ENCODE measurements around the gene HARBI1. TPM values are rescaled to one million over a fixed set of nuclear protein-coding genes. Genes with fewer than 3 reads are reported as not detected.
A peak's percentile ranks its signal among the peaks of the same experiment; 100 is the strongest.

The HARBI1 gene, protein sequence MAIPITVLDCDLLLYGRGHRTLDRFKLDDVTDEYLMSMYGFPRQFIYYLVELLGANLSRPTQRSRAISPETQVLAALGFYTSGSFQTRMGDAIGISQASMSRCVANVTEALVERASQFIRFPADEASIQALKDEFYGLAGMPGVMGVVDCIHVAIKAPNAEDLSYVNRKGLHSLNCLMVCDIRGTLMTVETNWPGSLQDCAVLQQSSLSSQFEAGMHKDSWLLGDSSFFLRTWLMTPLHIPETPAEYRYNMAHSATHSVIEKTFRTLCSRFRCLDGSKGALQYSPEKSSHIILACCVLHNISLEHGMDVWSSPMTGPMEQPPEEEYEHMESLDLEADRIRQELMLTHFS
- 2.3 TPM for polyA plus RNA-seq (ENCODE audit: insufficient read length)

DNA sequence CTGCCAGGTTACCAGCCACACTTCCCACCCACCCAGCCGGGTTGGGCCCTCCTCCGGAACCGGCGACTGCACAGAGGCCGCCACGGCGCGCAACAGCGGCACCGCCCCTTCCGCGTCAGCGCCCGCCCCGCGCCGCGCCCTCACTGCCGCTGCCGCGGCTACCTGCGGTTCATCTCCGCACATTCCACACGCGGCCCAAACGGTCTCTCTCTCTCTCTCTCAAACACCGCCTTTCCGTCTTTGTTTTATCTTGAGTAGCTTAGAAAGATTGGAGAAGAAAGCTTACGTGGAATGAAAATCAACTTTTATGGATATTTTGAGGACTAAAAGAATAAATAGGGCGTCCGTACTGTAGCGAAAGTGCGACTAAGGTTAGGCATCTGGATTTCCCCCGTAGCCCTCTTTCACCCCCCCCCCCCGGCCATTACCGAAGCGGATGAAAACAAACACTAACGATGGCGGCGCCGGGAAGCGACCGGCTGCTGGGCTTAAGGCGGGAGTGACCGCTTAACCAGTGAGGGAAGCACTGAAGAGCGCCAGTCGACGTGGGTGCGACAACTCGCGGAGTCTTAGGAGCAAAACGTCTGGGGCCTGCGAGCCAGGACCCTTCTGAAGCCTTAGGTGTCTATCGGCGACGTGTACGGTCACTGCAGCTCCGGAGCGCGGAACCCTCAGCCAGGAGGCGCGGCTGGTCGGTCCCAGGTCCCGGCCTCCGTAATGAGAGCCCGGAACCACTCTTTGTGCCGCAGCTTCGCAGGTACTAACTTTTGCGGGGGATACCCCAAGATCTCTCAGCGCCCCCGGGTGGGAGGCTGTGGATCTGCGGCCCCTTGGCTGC, at the start of gene HARBI1, which contains the start of gene ATG13:
Gene HARBI1, minus strand, starts transcription at position 94 of the 838 bp plus-strand sequence. CDS start 990 bp downstream, outside the sequence.
Gene ATG13, plus strand, starts transcription at position 420 of the 838 bp plus-strand sequence. CDS start 26,739 bp downstream, outside the sequence.
- peak; percentile 71 for DNase-seq (ENCODE audit: low read depth)

DNA sequence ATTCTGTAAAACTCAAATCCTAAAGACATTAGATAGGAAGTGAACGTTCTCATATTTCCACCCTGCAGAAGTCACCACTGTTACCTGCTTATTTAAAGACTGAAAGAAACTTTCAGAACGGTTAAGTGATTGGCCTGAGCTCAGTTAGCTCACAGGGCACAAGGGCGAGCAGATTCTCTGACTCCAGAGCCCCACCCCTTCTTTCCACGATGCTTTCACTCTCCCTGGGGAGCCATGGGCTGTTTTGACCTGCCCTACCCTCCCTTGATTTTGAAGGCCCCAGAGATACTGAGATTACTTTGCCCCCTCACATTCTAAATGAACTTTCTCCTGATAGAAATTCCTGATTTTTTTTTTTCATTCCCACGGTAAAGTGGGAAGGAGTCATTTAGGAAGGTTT, 49.5 kb upstream of the HARBI1 start:
- no peak for DNase-seq (ENCODE audit: low read depth)

DNA sequence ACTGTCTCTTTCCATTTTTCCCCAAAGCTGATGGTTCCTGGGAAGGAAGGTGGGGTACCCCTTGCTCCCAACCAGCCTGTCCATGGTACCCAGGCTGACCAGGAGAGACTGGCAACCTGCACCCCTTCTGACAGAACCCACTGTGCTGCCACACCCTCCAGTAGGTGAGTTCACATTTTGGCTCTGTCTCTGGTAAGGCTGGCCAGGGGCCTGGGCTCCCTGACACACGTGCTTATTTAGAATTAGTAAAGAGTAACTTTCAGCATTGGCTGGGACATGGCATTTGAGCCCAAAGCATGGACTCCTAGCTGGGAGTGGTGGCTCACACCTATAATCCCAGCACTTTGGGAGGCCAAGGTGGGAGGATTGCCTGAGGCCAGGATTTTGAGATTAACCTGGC, 48.3 kb upstream of the HARBI1 start:
- DNase-seq (ENCODE audit: low read depth) = no peak

DNA sequence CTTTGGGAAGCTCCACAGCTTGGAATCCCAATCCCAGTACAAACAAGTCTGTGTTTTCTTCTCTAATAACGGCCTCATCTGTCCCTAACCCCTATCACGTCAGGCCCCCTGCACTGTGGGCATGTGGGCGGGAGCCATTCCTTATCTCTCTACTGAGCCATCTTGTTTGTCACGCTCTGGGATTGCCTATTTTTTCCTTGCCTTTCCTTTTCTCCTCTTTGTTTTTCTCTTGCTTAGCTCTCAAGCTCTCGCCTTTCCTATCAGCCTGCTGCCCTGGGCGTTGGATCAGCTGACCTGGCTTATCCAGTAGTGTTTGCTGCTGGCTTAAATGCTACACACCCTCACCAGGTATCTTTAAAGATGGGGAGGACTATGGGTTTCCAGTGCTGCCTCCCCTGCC, 47.6 kb upstream of the HARBI1 start:
- DNase-seq (ENCODE audit: low read depth) = no peak

DNA sequence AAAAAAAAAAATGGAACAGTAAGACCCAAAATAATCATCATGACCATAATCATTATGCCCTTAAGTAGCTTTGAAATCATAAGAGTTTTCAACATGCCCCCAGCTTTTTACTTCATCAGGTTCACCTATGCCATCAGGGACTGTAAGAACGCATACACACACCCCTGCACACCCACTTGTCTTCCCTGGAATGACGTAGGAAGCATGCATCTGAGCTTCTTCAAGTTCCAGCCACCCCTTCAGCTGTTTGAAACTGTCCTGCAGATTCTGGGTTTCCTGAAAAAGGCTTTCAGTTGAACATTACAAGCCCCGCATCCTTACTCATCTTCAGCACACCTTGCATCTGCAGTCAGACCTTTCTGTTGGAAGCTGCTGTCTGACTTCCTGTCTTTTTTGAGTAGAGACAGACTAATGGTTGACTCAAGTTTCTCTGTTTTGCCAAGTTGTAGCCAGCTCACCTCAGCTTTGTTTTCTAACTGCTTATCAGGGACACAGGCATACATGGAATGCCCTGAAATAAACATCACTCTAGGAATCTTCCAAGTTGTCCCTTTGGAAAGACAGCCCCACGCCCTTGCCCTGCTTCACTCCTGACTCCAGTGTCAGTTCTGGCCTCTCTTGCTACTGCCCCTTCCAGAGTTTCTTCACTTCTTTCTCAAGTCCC, 46.4 kb upstream of the HARBI1 start:
- no peak for DNase-seq (ENCODE audit: low read depth)

DNA sequence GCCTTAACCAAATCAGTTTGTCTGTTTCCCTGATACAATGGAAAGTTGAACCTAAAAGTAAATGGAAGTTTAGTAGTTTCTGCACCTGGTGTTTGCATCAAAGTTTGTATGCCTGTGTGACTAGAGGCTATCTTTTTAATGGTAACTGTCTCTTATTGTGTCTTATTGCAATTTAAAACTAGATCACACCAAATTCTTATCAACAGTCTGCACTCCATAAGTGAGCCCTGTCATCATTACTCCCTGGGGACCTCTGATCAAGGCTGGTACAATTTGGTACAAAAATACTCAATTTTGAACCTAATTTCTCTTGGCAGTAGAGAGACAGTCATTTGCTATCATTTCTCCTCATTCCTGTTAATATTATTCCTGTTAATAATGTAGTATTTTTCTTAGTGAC, 45.3 kb upstream of the HARBI1 start:
- no peak for DNase-seq (ENCODE audit: low read depth)

DNA sequence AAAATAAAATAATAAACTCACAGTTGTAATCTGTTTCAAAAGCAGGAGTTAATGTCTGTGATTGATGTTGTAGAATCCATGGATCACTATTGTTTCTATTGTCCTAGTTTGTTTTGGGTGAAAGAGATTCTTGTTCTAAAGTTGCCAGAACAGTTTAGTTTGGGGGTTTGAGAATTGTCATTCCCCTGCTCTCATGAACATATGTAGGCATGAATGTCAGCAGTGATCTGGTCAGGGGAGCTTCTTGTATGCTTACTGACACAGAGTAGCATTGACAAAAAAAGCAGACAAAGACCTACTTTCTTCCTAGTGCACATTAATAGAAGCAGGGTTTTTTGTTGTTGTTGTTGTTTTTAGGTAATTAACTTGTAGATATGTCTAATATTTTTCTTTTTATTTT, 44.8 kb upstream of the HARBI1 start:
- no peak for DNase-seq (ENCODE audit: low read depth)

DNA sequence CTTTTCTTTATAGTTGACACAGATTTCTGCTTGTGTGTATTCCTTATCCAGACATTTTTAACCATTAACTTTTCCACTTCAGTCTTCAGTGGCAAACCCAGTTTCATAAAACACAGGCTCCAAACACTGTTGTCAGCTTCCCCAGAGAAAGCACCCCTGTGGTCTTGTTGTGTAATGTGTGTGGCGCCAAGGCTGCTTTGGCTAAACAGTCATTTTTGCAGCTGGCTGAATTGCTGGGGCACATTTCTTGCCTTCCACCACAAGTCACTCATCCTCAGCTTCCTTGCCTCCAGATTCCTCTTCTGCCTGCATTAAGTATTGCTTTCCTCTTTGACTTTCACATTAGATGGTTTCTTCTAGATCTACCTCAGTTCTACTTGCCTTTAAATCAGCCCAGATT, 42.9 kb upstream of the HARBI1 start:
- DNase-seq (ENCODE audit: low read depth) = no peak

DNA sequence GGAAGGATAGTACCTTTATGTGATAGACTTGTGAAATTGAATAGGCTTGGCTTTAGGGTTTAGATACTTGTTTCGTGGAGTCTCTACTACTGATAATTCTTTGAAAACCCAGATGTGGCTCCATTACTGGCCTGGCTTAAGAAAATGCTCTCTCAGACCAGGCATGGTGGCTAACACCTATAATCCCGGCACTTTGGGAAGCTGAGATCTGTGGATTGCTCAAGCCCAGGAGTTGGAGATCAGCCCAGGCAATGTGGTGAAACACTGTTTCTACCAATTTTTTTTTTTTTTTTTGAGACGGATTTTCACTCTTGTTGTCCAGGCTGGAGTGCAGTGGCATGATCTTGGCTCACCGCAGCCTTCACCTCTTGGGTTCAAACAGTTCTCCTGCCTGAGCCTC, 41.2 kb upstream of the HARBI1 start:
- DNase-seq (ENCODE audit: low read depth) = no peak

DNA sequence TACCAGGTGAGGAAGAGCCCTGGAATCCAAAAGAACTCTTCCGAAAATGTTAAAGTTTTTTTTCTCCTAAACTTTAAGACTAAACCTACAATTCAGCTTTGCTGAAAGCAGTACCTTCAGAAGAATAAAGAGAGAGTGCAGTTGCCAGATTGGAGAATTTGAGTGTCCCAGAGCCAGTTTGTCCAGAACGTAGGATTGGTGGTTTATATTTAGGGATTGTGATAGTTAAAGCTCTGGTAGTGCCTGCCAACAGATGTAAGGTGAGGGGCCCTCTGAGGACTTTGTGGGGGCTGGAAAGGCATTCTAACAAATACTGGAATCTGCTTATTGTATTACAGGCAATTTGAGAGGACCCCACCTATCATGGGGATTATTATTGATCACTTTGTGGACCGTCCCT, 40.2 kb upstream of the HARBI1 start:
- DNase-seq (ENCODE audit: low read depth) = no peak

DNA sequence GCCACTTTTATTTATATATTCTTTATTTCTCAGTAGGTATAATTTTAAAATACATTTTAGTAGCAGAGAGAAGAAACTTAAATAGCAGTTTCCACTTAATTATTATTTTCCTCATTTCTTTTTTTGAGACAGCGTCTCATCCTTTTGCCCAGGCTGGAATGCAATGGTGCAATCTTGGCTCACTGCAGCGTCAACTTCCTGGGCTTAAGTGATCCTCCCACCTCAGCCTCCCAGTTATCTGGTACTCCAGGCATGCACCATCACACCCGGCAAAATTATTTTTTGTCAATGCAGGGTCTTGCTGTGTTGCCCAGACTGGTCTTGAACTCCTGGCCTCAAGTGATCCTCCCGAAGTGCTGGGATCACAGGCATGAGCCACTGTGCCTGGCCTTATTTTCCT, 38.6 kb upstream of the HARBI1 start:
- no peak for DNase-seq (ENCODE audit: low read depth)

DNA sequence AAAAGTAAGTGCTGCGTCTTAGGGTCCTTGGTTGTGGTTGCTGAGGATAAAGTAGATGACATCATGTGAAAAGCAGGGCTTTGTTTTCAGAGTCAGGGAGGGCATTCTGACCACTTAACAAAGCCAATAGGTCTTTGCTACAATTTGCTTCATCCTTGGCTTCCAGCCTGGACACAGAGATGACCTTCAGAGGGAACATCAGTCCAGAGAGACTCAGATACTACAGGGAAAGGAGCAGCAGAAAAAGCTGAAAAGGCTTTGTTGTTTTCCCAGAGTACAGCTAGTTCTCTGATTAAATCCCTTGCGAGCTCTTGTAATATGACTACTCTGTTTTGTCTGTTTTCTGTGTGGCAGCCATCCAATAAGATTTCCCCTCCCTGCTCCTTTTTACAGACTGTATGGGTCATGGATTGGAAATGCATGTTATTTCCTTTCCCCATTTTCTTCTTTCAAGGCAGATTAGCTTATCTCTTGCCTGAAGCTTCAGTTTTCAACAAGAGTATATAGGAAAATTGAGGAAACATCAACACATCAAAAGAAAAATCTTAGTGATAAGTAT, 32.2 kb upstream of the HARBI1 start:
- peak; percentile 41 for DNase-seq (ENCODE audit: low read depth)

DNA sequence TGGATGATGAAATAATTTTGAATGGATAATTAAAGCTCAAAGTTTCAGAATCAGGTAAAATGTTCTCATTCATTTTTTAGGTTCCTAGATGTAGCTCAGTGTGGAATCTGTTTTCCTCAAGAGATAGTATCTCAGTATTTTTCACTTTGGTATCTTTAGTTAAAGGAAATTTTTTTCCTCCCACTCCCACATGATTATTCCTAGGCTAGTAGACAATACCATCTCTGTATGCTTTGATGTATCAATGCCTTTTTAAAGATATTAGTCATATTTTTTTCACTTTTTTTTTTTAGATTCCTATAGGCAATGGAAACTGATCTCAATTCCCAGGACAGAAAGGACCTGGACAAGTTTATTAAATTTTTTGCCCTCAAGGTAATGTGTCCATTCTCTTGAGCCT, 27.0 kb upstream of the HARBI1 start:
- DNase-seq (ENCODE audit: low read depth) = no peak

DNA sequence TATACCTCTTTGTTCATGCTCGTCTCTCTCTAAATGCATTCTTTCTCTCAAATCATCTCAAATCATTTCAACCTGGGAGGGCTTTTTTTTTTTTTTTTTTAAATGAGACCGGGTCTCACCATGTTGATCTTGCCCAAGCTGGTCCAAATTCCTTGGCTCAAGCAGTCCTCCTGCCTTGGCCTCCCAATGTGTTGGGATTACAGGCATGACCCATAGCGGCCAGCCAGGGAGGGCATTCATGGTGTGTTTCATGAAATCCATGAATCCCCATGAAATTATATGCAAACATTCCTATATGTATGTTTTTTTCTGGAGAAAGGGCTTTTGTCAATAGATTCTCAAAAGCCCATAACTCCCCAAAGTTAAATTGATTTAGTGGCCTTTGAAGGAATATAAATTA, 26.5 kb upstream of the HARBI1 start:
- DNase-seq (ENCODE audit: low read depth) = no peak

DNA sequence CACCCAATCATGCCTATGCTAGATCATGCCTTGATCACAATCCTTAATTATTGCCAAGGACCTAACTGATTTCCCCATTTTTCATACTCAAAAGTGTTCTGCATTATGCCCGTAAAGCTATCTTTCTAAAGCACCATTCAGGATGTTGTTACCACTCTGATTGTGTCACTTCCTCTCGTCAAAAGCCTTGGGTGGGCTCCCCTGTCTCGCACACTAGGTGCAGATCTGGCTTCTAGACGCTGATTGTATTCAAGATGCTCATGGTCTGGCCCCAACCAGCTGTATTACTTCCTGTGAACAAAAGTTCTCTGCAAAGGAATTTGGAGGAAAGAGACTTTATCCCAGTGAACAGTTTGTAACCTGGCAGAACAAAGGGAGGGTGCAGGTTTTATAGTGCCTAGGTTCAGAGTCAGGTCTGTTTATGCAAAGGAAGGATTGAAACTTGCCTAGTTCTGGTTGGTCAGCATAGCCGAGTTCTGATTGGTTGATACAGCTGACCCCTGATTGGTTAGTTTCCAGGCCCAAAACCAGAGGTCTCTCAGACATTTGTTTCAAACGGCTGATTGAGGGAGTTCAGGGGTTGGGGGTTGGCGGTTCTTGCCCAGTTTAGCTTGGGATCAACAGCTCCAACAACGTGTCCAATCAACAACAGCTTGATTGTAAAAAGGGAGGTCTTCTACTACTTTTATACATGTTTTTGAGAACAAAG, 25.8 kb upstream of the HARBI1 start:
- no peak for DNase-seq (ENCODE audit: low read depth)

DNA sequence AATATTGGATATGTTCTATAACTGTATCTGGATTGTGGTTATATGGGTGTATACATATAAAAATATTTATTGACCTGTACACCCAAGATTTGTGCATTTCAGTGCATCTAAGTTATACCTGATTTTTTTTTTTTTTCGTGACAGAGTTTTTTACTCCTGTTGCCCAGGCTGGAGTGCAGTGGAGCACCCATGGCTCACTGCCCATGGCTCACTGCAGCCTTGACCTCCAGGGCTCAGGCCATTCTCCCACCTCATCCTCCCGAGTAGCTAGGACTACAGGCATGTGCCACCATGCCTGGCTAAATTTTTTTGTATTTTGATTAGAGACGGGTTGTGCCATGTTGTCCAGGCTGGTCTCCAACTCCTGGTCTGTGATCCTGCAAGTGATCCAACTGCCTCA, 24.6 kb upstream of the HARBI1 start:
- DNase-seq (ENCODE audit: low read depth) = no peak

DNA sequence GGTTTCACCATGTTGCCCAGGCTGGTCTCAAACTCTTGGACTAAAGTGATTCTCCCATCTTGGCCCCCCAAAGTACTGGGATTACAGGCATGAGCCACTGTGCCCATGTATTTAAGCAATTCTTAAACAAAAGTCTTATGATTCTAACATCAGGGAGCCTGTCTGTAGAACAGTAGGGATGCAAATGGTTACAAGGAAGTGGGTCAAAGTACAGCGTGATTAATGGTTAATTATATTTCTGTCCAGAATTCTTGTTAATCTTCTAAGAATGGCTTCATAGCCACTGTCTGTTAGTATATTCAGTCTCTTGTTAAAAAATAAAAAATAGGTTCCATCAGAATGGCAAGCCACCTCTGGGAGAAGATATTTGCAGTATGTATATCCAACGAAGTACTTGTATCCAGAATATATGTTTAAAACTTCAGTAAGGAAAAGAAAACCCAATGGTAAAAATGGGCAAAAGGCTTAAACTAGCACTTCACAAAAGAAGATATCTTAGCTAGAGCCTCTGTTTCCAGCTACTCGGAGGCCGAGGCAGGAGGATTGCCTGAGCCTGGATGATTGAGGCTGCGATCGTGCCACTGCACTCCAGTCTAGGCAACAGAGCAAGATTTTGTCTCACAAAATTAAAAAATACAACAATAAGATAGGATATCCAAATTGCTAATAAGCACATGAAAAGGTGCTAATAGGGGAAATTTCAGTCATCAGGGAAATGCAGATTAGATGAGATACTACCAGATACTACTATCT, 23.2 kb upstream of the HARBI1 start:
- DNase-seq (ENCODE audit: low read depth) = no peak

DNA sequence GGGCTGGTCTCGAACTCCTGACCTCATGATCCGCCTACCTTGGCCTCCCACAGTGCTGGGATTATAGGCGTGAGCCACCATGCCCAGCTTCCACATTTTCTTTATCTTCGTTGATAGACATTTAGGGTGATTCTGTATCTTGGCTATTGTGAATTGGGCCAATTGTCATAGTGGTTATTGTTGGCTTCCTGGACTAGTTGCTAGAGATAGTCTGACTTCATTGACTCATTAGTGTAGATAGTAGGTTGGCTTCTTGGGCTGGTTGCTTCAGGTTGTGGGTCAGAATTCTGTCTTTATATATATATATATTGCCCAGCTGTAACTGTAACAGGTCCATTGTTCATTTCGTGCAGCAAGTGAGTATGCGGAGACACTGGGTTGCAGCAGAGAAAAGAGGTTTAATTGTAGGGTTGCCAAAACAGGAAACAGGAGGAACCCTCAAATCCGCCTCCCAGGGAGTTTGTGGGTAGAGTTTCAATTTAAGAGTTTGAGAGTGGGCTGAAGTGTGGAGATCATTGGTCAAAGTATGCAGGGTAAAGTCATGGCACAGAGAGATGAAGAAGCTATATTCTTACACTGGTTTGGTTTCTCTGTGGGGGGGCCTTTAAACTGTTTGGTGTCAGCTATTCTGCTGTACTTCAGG, 22.3 kb upstream of the HARBI1 start:
- no peak for DNase-seq (ENCODE audit: low read depth)

DNA sequence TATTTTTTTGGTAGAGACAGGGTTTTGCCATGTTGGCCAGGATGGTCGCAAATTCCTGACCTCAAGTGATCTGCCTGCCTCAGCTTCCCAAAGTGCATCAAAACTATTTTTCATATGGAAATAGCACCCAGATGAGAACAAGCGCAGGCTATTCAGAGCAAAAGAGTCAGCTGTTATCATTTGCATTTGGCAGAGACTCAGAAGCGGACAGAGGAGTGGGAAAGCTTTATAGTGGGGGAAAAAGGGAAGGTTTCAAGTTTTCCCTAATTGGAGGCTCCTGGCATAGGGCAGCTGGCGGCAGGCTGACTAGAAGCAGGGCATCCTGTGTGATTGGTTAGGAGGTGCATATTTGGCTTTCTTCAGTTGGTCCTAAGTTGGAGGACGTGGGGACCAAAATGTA, 20.5 kb upstream of the HARBI1 start:
- no peak for DNase-seq (ENCODE audit: low read depth)

DNA sequence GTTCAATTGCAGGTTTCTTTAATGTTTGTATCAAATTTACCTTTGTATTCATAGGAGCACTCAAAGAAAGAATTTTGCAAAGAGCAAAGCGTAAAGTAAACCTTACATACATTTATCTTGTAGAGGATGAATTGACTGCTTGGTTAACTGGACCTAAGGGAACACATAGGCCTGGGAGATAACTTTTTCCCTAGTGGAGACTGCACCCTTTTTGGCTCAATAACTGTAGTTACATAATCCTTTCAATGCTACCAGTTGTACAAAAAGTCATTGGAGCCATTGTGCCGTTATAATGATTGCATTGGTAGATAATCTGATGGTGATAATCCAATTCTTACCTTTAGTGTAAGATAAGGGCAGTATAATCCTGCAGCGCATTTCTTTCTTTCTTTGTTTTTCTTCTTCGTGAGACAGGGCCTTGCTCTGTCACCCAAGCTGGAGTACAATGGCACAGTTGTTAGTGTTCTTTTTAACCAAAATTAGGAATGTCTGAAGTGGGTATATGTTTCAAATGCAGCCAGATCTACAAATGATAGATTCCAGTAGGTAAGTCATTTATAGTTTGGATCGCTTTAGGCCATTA, 18.6 kb upstream of the HARBI1 start:
- DNase-seq (ENCODE audit: low read depth) = no peak

All from forelimb muscle (tissue), 1 donor.